Naive thymus-derived CD4-positive, alpha-beta T cell (primary cell): ENCODE measurements around the gene TEX22. TPM values are rescaled to one million over a fixed set of nuclear protein-coding genes. Genes with fewer than 3 reads are reported as not detected.

Experiments used
- ATAC-seq: fragments of 150-1000 bp; cut with Tn5 transposase; 2 replicates; pipeline ENCODE4 v1.10.0; 2021; ENCODE audit warnings: mild to moderate bottlenecking, moderate library complexity
- CTCF ChIA-PET: fragments of 350-600 bp; sonication (Branson Sonifier 250); formaldehyde crosslinking; loops from one replicate; lab custom pipeline; 2021; ENCODE audit warnings: antibody characterized with exemption; lab: Charles Lee
- POLR2A ChIA-PET: fragments of 350-600 bp; sonication (Branson Sonifier 250); formaldehyde crosslinking; loops from one replicate; lab custom pipeline; 2021; ENCODE audit warnings: antibody characterized with exemption, inconsistent platforms; lab: Charles Lee
- DNase-seq, 9 donors: peaks; one replicate each; pipeline versions ENCODE4 v3.0.0 to v3.0.0-alpha.2; 2020 to 2022; ENCODE audit warnings: mixed read lengths in 1 of 9
- H3K27ac ChIP-seq: one replicate; pipeline ENCODE4 v1.7.0; 2013; ENCODE audit warnings: mild to moderate bottlenecking, low read depth, low read length, moderate library complexity
- H3K27me3 ChIP-seq, 2 donors: one replicate each; pipeline ENCODE4 v1.7.0; 2013; ENCODE audit warnings: low read length in 2 of 2, mild to moderate bottlenecking in 2 of 2, moderate library complexity in 2 of 2; ENCODE audit not compliant: control insufficient read depth in 2 of 2, insufficient read depth in 2 of 2
- H3K36me3 ChIP-seq, 3 experiments: 1 replicate in 2 of 3; 2 replicates in 1 of 3; pipeline ENCODE4 v1.7.0; 2013; ENCODE audit warnings: low read length in 3 of 3, mild to moderate bottlenecking in 3 of 3, moderate library complexity in 1 of 3; ENCODE audit not compliant: insufficient read depth in 3 of 3, control insufficient read depth in 2 of 3
- H3K4me1 ChIP-seq, 2 donors: one replicate each; pipeline ENCODE4 v1.7.0; 2013; ENCODE audit warnings: low read length in 2 of 2, mild to moderate bottlenecking in 2 of 2, moderate library complexity in 1 of 2; ENCODE audit not compliant: control insufficient read depth in 2 of 2, insufficient read depth in 2 of 2
- H3K4me3 ChIP-seq: 2 replicates; pipeline ENCODE4 v1.7.0; 2013; ENCODE audit warnings: mild to moderate bottlenecking, low read length
- H3K9me3 ChIP-seq, 3 experiments: 1 replicate in 2 of 3; 2 replicates in 1 of 3; pipeline ENCODE4 v1.7.0; 2013; ENCODE audit warnings: low read length in 3 of 3; ENCODE audit not compliant: control insufficient read depth in 2 of 3
- H3K27ac Mint-ChIP-seq, 9 donors: one replicate each; pipeline ENCODE4 v1.8.0; 2020 to 2022; ENCODE audit warnings: mixed read lengths in 9 of 9, mild to moderate bottlenecking in 8 of 9, moderate library complexity in 5 of 9, inconsistent platforms in 2 of 9
- H3K27me3 Mint-ChIP-seq, 5 donors: one replicate each; pipeline ENCODE4 v1.8.0; 2021 to 2022; ENCODE audit warnings: mixed read lengths in 5 of 5, mild to moderate bottlenecking in 1 of 5
- H3K36me3 Mint-ChIP-seq, 5 donors: one replicate each; pipeline ENCODE4 v1.8.0; 2020 to 2022; ENCODE audit warnings: mixed read lengths in 5 of 5, mild to moderate bottlenecking in 3 of 5, inconsistent platforms in 1 of 5
- H3K4me1 Mint-ChIP-seq, 7 donors: one replicate each; pipeline ENCODE4 v1.8.0; 2020 to 2022; ENCODE audit warnings: mixed read lengths in 7 of 7, mild to moderate bottlenecking in 3 of 7, inconsistent platforms in 1 of 7
- H3K4me3 Mint-ChIP-seq, 10 donors: one replicate each; pipeline ENCODE4 v1.8.0; 2020 to 2022; ENCODE audit warnings: mild to moderate bottlenecking in 10 of 10, mixed read lengths in 10 of 10, moderate library complexity in 6 of 10, inconsistent platforms in 2 of 10
- H3K9me3 Mint-ChIP-seq, 11 donors: one replicate each; pipeline ENCODE4 v1.8.0; 2020 to 2022; ENCODE audit warnings: mixed read lengths in 11 of 11, mild to moderate bottlenecking in 4 of 11, inconsistent platforms in 1 of 11, moderate library complexity in 1 of 11
- intact Hi-C, 2 donors: fragments of 100-400 bp; cut with micrococcal nuclease; formaldehyde crosslinking; loops; one replicate each; pipeline ENCODE4 v1.15.1; 2023
- polyA plus RNA-seq, 2 donors: library from polyadenylated mRNA; unstranded; fragments of 300-500 nt; fragmentation: Illumina TruSeq; gene quantifications; one replicate each; pipeline ENCODE4 v1.2.3, GENCODE V29; 2021
- total RNA-seq, 6 experiments: library from RNA in 5 of 6; stranded (reverse) in 5 of 6; gene quantifications; 1 replicate in 5 of 6; 2 replicates in 1 of 6; pipeline ENCODE4 v1.2.3 and lab custom pipeline; 2021 to 2026

Gene TEX22
- total and polyA plus RNA-seq, 7 experiments from 2014 or later = 0.21 to 10.5 (median 2.4) TPM

- Mint-ChIP-seq H3K4me1 (peaks cover 0 to under 1% (median 0%) of the 10 kb centered on the region in 7 donors), H3K9me3 (no peaks in the 10 kb centered on the region), H3K27me3 (no peaks in the 10 kb centered on the region), H3K4me3 (no peak overlapping the region), H3K36me3 (peaks cover 0 to 10% (median 2%) of the 10 kb centered on the region in 5 donors), H3K27ac (no peak overlapping the region)
- Histone ChIP-seq H3K4me1 (no peaks in the 10 kb centered on the region), H3K27me3 (no peaks in the 10 kb centered on the region), H3K36me3 (peaks cover 0 to 39% (median 3%) of the 10 kb centered on the region in 3 experiments), H3K27ac (no peak overlapping the region), H3K4me3 (no peak overlapping the region), H3K9me3 (no peaks in the 10 kb centered on the region)
- intact Hi-C loops = no loop called here
- CTCF ChIA-PET = interaction anchor here (0.5 kb wide), 1 partner anchor 130 kb away, joined by 3 read pairs; no protein-coding TSS in a partner anchor
- ATAC-seq (no peak), DNase-seq (no peak)
- POLR2A ChIA-PET = no interaction called here
These were observed 15.1 kb upstream of the TEX22 start for GRCh38 chr14:105383083-105383730.

GRCh38 chr14:105384041-105384557, 14.2 kb upstream of the TEX22 start:
- Mint-ChIP-seq H3K4me1 (no peaks in the 10 kb centered on the region), H3K4me3 (no peak overlapping the region), H3K27ac (no peak overlapping the region), H3K36me3 (peaks cover 0 to 10% (median 2%) of the 10 kb centered on the region in 5 donors), H3K27me3 (no peaks in the 10 kb centered on the region), H3K9me3 (no peaks in the 10 kb centered on the region)
- no peaks in the 10 kb centered on the region for H3K9me3 ChIP-seq
- DNase-seq = no peak
- H3K27ac ChIP-seq = no peak overlapping the region
- H3K4me1 ChIP-seq = no peaks in the 10 kb centered on the region
- no peaks in the 10 kb centered on the region for H3K27me3 ChIP-seq
- ChIA-PET POLR2A (no interaction called here), CTCF (no interaction called here)
- H3K36me3 ChIP-seq = peaks cover 0 to 39% (median 3%) of the 10 kb centered on the region in 3 experiments
- ATAC-seq = no peak
- intact Hi-C loops = no loop called here
- no peak overlapping the region for H3K4me3 ChIP-seq

GRCh38 chr14:105384605-105385321, 13.6 kb upstream of the TEX22 start:
- peaks cover 0 to 39% (median 3%) of the 10 kb centered on the region in 3 experiments for H3K36me3 ChIP-seq
- H3K27me3 ChIP-seq = no peaks in the 10 kb centered on the region
- Mint-ChIP-seq H3K36me3 (peaks cover 0 to 10% (median 2%) of the 10 kb centered on the region in 5 donors), H3K27me3 (no peaks in the 10 kb centered on the region), H3K4me1 (peaks cover 0 to under 1% (median 0%) of the 10 kb centered on the region in 7 donors), H3K27ac (no peak overlapping the region), H3K9me3 (no peaks in the 10 kb centered on the region), H3K4me3 (no peak overlapping the region)
- CTCF ChIA-PET = no interaction called here
- POLR2A ChIA-PET = no interaction called here
- no peak for ATAC-seq
- H3K4me1 ChIP-seq = no peaks in the 10 kb centered on the region
- H3K9me3 ChIP-seq = no peaks in the 10 kb centered on the region
- H3K27ac ChIP-seq = no peak overlapping the region
- intact Hi-C loops = no loop called here
- no peak overlapping the region for H3K4me3 ChIP-seq
- DNase-seq = no peak

- H3K4me1 Mint-ChIP-seq = peaks cover 0 to 5% (median 3%) of the 10 kb centered on the region in 7 donors
- ChIA-PET CTCF (no interaction called here), POLR2A (no interaction called here)
- no peak overlapping the region for H3K27ac ChIP-seq
- H3K4me1 ChIP-seq = no peaks in the 10 kb centered on the region
- H3K27me3 ChIP-seq = no peaks in the 10 kb centered on the region
- peaks cover 0 to 39% (median 3%) of the 10 kb centered on the region in 3 experiments for H3K36me3 ChIP-seq
- no peaks in the 10 kb centered on the region for H3K9me3 Mint-ChIP-seq
- peaks cover 0 to 10% (median 2%) of the 10 kb centered on the region in 5 donors for H3K36me3 Mint-ChIP-seq
- no peak overlapping the region for H3K4me3 Mint-ChIP-seq
- no peak for DNase-seq
- no peak overlapping the region for H3K4me3 ChIP-seq
- H3K9me3 ChIP-seq = no peaks in the 10 kb centered on the region
- intact Hi-C loops = no loop called here
- no peak overlapping the region for H3K27ac Mint-ChIP-seq
- ATAC-seq = no peak
- H3K27me3 Mint-ChIP-seq = no peaks in the 10 kb centered on the region
These were observed 13.1 kb upstream of the TEX22 start for GRCh38 chr14:105385322-105385637.

- CTCF ChIA-PET = no interaction called here
These were observed 12.5 kb upstream of the TEX22 start for GRCh38 chr14:105385698-105386365.

GRCh38 chr14:105386581-105387529, 11.5 kb upstream of the TEX22 start:
- ATAC-seq (no peak), DNase-seq (no peak)
- ChIA-PET CTCF (no interaction called here), POLR2A (no interaction called here)
- Histone ChIP-seq H3K4me1 (no peaks in the 10 kb centered on the region), H3K9me3 (no peaks in the 10 kb centered on the region), H3K27ac (no peak overlapping the region), H3K4me3 (no peak overlapping the region), H3K36me3 (peaks cover 0 to 32% (median 3%) of the 10 kb centered on the region in 3 experiments), H3K27me3 (no peaks in the 10 kb centered on the region)
- H3K4me1 Mint-ChIP-seq = peaks cover 0 to 7% (median 4%) of the 10 kb centered on the region in 7 donors
- no peak overlapping the region for H3K27ac Mint-ChIP-seq
- intact Hi-C loops = no loop called here
- no peak overlapping the region for H3K4me3 Mint-ChIP-seq
- H3K36me3 Mint-ChIP-seq = peaks cover 0 to 10% (median 2%) of the 10 kb centered on the region in 5 donors
- no peaks in the 10 kb centered on the region for H3K9me3 Mint-ChIP-seq
- H3K27me3 Mint-ChIP-seq = no peaks in the 10 kb centered on the region

More at GRCh38 chr14:105385698-105386365, 12.5 kb upstream of the TEX22 start:
- Histone ChIP-seq H3K4me1 (no peaks in the 10 kb centered on the region), H3K36me3 (peaks cover 0 to 35% (median 3%) of the 10 kb centered on the region in 3 experiments), H3K9me3 (no peaks in the 10 kb centered on the region), H3K27ac (no peak overlapping the region), H3K27me3 (no peaks in the 10 kb centered on the region), H3K4me3 (no peak overlapping the region)
- intact Hi-C loops = no loop called here
- DNase-seq (no peak), ATAC-seq (no peak)
- H3K4me1 Mint-ChIP-seq = peaks cover 0 to 7% (median 4%) of the 10 kb centered on the region in 7 donors
- POLR2A ChIA-PET = no interaction called here
- peaks cover 0 to 10% (median 2%) of the 10 kb centered on the region in 5 donors for H3K36me3 Mint-ChIP-seq
- H3K27ac Mint-ChIP-seq = no peak overlapping the region
- H3K4me3 Mint-ChIP-seq = no peak overlapping the region
- no peaks in the 10 kb centered on the region for H3K9me3 Mint-ChIP-seq
- H3K27me3 Mint-ChIP-seq = no peaks in the 10 kb centered on the region
